ENCODE data around the gene TMPRSS3.

GRCh38 chr21:42349420-42350317 is 46.2 kb downstream of the TMPRSS3 start:
- TF ChIP-seq ZNF660 (tag by site-specific recombination; IDR thresholded peaks at IDR 0.05) (no peak), ZNF830 (tag by site-specific recombination; IDR thresholded peaks at IDR 0.05; ENCODE audit: low read depth) (no peak), KLF16 (tag by site-specific recombination; IDR thresholded peaks at IDR 0.05) (no peak)
